Measurements from ENCODE around the gene PRPS1L1.

PRPS1L1 gene

GRCh38 chr7:17988141-17988540 is 39.5 kb downstream of the PRPS1L1 start:
- Histone ChIP-seq H3K9ac (ENCODE audit: low read length) (no peak overlapping the region), H3K36me3 (replicated peaks; ENCODE audit: low read depth, low read length) (no peaks in the 10 kb centered on the region), H2AFZ (ENCODE audit: low read depth, low read length) (no peak overlapping the region), H3K4me3 (ENCODE audit: low read length) (no peak overlapping the region), H3K4me2 (ENCODE audit: low read length) (no peak overlapping the region), H3K9me3 (ENCODE audit: insufficient read depth, low read length) (no peaks in the 10 kb centered on the region), H3K79me2 (ENCODE audit: low read length) (no peaks in the 10 kb centered on the region), H3K4me1 (ENCODE audit: low read length) (peaks cover 10% of the 10 kb centered on the region), H3K27ac (ENCODE audit: low read length) (no peak overlapping the region), H3K27me3 (ENCODE audit: low read depth, low read length) (no peaks in the 10 kb centered on the region), H4K20me1 (ENCODE audit: insufficient read depth, low read length) (no peaks in the 10 kb centered on the region)
- no peak for TF ChIP-seq CTCF (IDR thresholded peaks at IDR 0.05; ENCODE audit: low read depth, low read length)
- TF ChIP-seq EZH2phosphoT487 (IDR thresholded peaks at IDR 0.05; ENCODE audit: low read depth) = no peak

- no peaks in the 10 kb centered on the region for H3K9me3 ChIP-seq (ENCODE audit: insufficient read depth, low read length)
- no peaks in the 10 kb centered on the region for H3K79me2 ChIP-seq (ENCODE audit: low read length)
- H3K27ac ChIP-seq (ENCODE audit: low read length) = no peak overlapping the region
- no peak overlapping the region for H3K4me2 ChIP-seq (ENCODE audit: low read length)
- no peak overlapping the region for H3K4me3 ChIP-seq (ENCODE audit: low read length)
- peaks cover 21% of the 10 kb centered on the region for H3K4me1 ChIP-seq (ENCODE audit: low read length)
- no peak overlapping the region for H2AFZ ChIP-seq (ENCODE audit: low read depth, low read length)
- no peaks in the 10 kb centered on the region for H3K27me3 ChIP-seq (ENCODE audit: low read depth, low read length)
- TF ChIP-seq EZH2phosphoT487 (IDR thresholded peaks at IDR 0.05; ENCODE audit: low read depth) (no peak), CTCF (IDR thresholded peaks at IDR 0.05; ENCODE audit: low read depth, low read length) (no peak)
- H3K9ac ChIP-seq (ENCODE audit: low read length) = no peak overlapping the region
- H4K20me1 ChIP-seq (ENCODE audit: insufficient read depth, low read length) = no peaks in the 10 kb centered on the region
- H3K36me3 ChIP-seq (replicated peaks; ENCODE audit: low read depth, low read length) = no peaks in the 10 kb centered on the region
These were observed 40.8 kb downstream of the PRPS1L1 start for GRCh38 chr7:17986851-17987250.

- no peaks in the 10 kb centered on the region for H4K20me1 ChIP-seq (ENCODE audit: insufficient read depth, low read length)
- no peaks in the 10 kb centered on the region for H3K9me3 ChIP-seq (ENCODE audit: insufficient read depth, low read length)
- no peak overlapping the region for H3K4me2 ChIP-seq (ENCODE audit: low read length)
- no peaks in the 10 kb centered on the region for H3K79me2 ChIP-seq (ENCODE audit: low read length)
- no peak overlapping the region for H3K27ac ChIP-seq (ENCODE audit: low read length)
- H3K9ac ChIP-seq (ENCODE audit: low read length) = no peak overlapping the region
- no peaks in the 10 kb centered on the region for H3K27me3 ChIP-seq (ENCODE audit: low read depth, low read length)
- TF ChIP-seq EZH2phosphoT487 (IDR thresholded peaks at IDR 0.05; ENCODE audit: low read depth) (no peak), CTCF (IDR thresholded peaks at IDR 0.05; ENCODE audit: low read depth, low read length) (peak; percentile 13; the same call in 1 of the 2 replicates)
- no peaks in the 10 kb centered on the region for H3K36me3 ChIP-seq (replicated peaks; ENCODE audit: low read depth, low read length)
- H2AFZ ChIP-seq (ENCODE audit: low read depth, low read length) = no peak overlapping the region
- peaks cover 21% of the 10 kb centered on the region for H3K4me1 ChIP-seq (ENCODE audit: low read length)
- H3K4me3 ChIP-seq (ENCODE audit: low read length) = no peak overlapping the region
These were observed 42.0 kb downstream of the PRPS1L1 start for GRCh38 chr7:17985473-17986239.

GRCh38 chr7:17984288-17984687 is 43.4 kb downstream of the PRPS1L1 start:
- Histone ChIP-seq H3K79me2 (ENCODE audit: low read length) (no peaks in the 10 kb centered on the region), H3K27me3 (ENCODE audit: low read depth, low read length) (no peaks in the 10 kb centered on the region), H3K27ac (ENCODE audit: low read length) (peak overlapping the region; percentile 72; the same call in 1 of the 2 replicates), H3K4me2 (ENCODE audit: low read length) (no peak overlapping the region), H2AFZ (ENCODE audit: low read depth, low read length) (no peak overlapping the region), H3K4me3 (ENCODE audit: low read length) (no peak overlapping the region), H4K20me1 (ENCODE audit: insufficient read depth, low read length) (no peaks in the 10 kb centered on the region), H3K4me1 (ENCODE audit: low read length) (peaks cover 21% of the 10 kb centered on the region), H3K9ac (ENCODE audit: low read length) (no peak overlapping the region), H3K9me3 (ENCODE audit: insufficient read depth, low read length) (no peaks in the 10 kb centered on the region), H3K36me3 (replicated peaks; ENCODE audit: low read depth, low read length) (no peaks in the 10 kb centered on the region)
- TF ChIP-seq CTCF (IDR thresholded peaks at IDR 0.05; ENCODE audit: low read depth, low read length) (peak; percentile 14; the same call in 1 of the 2 replicates), EZH2phosphoT487 (IDR thresholded peaks at IDR 0.05; ENCODE audit: low read depth) (no peak)
